Smooth muscle cell (in vitro differentiated cells): ENCODE data around the gene TMEM184A. TPM values are rescaled to one million over a fixed set of nuclear protein-coding genes. Genes with fewer than 3 reads are reported as not detected.

ENCODE experiments used
- DNase-seq: peaks from one replicate; lab custom pipeline; 2025; ENCODE audit not compliant: unreplicated experiment; lab: John Stamatoyannopoulos, UW
- H2AFZ ChIP-seq: fragments of 200-600 bp; sonication (generic); 2 replicates; pipeline ENCODE4 v1.6.0; 2016; ENCODE audit warnings: antibody characterized with exemption, low read depth, mild to moderate bottlenecking
- H3F3A ChIP-seq: fragments of 200-600 bp; sonication (generic); 2 replicates; pipeline ENCODE4 v1.6.0; 2017; ENCODE audit warnings: antibody characterized with exemption, low read depth
- H3K27ac ChIP-seq: fragments of 200-600 bp; sonication (generic); 2 replicates; pipeline ENCODE4 v1.5.1; 2016; ENCODE audit warnings: low read depth, mild to moderate bottlenecking
- H3K27me3 ChIP-seq: fragments of 200-600 bp; sonication (generic); 2 replicates; pipeline ENCODE4 v1.6.1; 2016; ENCODE audit warnings: low read depth, mild to moderate bottlenecking
- H3K36me3 ChIP-seq: fragments of 200-600 bp; sonication (generic); 2 replicates; pipeline ENCODE4 v1.5.1; 2016; ENCODE audit warnings: low read depth
- H3K4me1 ChIP-seq: fragments of 200-600 bp; sonication (generic); 2 replicates; pipeline ENCODE4 v1.5.1; 2016; ENCODE audit warnings: low read depth
- H3K4me2 ChIP-seq: fragments of 200-600 bp; sonication (generic); 2 replicates; pipeline ENCODE4 v1.6.0; 2016; ENCODE audit warnings: mild to moderate bottlenecking
- H3K4me3 ChIP-seq: fragments of 200-600 bp; sonication (generic); 2 replicates; pipeline ENCODE4 v1.5.1; 2016; ENCODE audit warnings: mild to moderate bottlenecking
- H3K79me2 ChIP-seq: fragments of 200-600 bp; sonication (generic); 2 replicates; pipeline ENCODE4 v1.6.0; 2016; ENCODE audit warnings: low read depth, mild to moderate bottlenecking
- H3K9ac ChIP-seq: fragments of 200-600 bp; sonication (generic); 2 replicates; pipeline ENCODE4 v1.6.0; 2016; ENCODE audit warnings: low read depth
- H3K9me3 ChIP-seq: fragments of 200-600 bp; sonication (generic); replicated peaks from 2 replicates; pipeline ENCODE4 v1.5.1; 2016; ENCODE audit warnings: low read depth
- H4K20me1 ChIP-seq: fragments of 200-600 bp; sonication (generic); 2 replicates; pipeline ENCODE4 v1.6.0; 2016; ENCODE audit warnings: low read depth
- WGBS: methylation state at CpG from one replicate; pipeline ENCODE4 v1.1.7; 2016; ENCODE audit warnings: low lambda C conversion rate; 5-methylcytosine and 5-hydroxymethylcytosine counted together
- polyA plus RNA-seq: library from polyadenylated mRNA; unstranded; fragments of >200 nt; fragmentation: Nextera tagmentation; extraction: Ambion mirVana; gene quantifications from 2 replicates; pipeline ENCODE4 v1.2.1, GENCODE V29; 2016
- total RNA-seq: library from RNA; depleted of rRNA; stranded (reverse); fragments of >200 nt; gene quantifications from 2 replicates; pipeline ENCODE4 v1.2.3, GENCODE V29; 2014
- TF ChIP-seq, protein P1 (sequence below): fragments of 200-600 bp; sonication (generic); IDR thresholded peaks from 2 replicates; pipeline ENCODE4 v1.5.1; 2017; ENCODE audit warnings: borderline replicate concordance, mild to moderate bottlenecking, antibody characterized with exemption; ENCODE audit not compliant: insufficient read depth, poor library complexity, severe bottlenecking

The TMEM184A gene
- total and polyA plus RNA-seq, 2 experiments from 2014 or later: 1.6 to 4.8 TPM

GRCh38 chr7:1576521-1577253 lies 20.7 kb upstream of the TMEM184A start:
- no peaks in the 10 kb centered on the region for H3K36me3 ChIP-seq
- H3F3A ChIP-seq: peaks cover 7% of the 10 kb centered on the region
- H3K4me3 ChIP-seq: no peak overlapping the region
- no peak overlapping the region for H2AFZ ChIP-seq
- no peak overlapping the region for H3K27ac ChIP-seq
- TF ChIP-seq, protein P1, sequence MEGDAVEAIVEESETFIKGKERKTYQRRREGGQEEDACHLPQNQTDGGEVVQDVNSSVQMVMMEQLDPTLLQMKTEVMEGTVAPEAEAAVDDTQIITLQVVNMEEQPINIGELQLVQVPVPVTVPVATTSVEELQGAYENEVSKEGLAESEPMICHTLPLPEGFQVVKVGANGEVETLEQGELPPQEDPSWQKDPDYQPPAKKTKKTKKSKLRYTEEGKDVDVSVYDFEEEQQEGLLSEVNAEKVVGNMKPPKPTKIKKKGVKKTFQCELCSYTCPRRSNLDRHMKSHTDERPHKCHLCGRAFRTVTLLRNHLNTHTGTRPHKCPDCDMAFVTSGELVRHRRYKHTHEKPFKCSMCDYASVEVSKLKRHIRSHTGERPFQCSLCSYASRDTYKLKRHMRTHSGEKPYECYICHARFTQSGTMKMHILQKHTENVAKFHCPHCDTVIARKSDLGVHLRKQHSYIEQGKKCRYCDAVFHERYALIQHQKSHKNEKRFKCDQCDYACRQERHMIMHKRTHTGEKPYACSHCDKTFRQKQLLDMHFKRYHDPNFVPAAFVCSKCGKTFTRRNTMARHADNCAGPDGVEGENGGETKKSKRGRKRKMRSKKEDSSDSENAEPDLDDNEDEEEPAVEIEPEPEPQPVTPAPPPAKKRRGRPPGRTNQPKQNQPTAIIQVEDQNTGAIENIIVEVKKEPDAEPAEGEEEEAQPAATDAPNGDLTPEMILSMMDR: no peak
- no peaks in the 10 kb centered on the region for H4K20me1 ChIP-seq
- no peaks in the 10 kb centered on the region for H3K27me3 ChIP-seq
- no peak overlapping the region for H3K4me2 ChIP-seq
- DNase-seq: no peak
- H3K9ac ChIP-seq: no peak overlapping the region
- no peaks in the 10 kb centered on the region for H3K9me3 ChIP-seq
- H3K4me1 ChIP-seq: no peaks in the 10 kb centered on the region
- 33% methylated on average over 15 of the region's 15 CpGs for WGBS
- no peaks in the 10 kb centered on the region for H3K79me2 ChIP-seq

DNA sequence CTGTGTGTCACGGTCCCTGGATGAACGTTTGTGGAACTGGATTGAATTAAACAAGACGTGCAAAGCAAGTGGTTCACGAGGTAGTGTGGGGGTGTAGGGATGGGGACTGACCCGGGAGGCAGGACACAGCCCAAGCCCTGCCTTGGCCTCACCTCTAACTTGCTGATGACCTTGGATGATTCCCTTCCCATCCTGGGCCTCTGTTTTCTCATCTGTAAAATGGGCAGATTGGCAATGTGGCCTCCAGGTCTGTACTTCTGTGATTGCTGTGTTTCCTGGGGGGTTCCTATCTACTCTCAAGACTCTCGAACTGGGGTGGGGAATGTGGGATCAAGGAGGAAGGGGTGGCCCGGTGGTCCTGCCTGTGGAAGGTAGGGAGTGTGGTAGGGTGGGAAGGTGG lies 19.8 kb upstream of the TMEM184A start:
- no peak overlapping the region for H3K27ac ChIP-seq
- H3K9ac ChIP-seq: no peak overlapping the region
- peaks cover 3% of the 10 kb centered on the region for H3K4me1 ChIP-seq
- DNase-seq: no peak
- peaks cover 7% of the 10 kb centered on the region for H3F3A ChIP-seq
- no peak overlapping the region for H3K4me3 ChIP-seq
- TF ChIP-seq, protein P1: no peak
- H3K4me2 ChIP-seq: no peak overlapping the region
- H3K9me3 ChIP-seq: no peaks in the 10 kb centered on the region
- WGBS: 90% methylated on average over 7 of the region's 7 CpGs
- H3K79me2 ChIP-seq: no peaks in the 10 kb centered on the region
- H3K36me3 ChIP-seq: no peaks in the 10 kb centered on the region
- no peaks in the 10 kb centered on the region for H3K27me3 ChIP-seq
- H4K20me1 ChIP-seq: no peaks in the 10 kb centered on the region
- no peak overlapping the region for H2AFZ ChIP-seq

GRCh38 chr7:1572111-1572822 lies 16.3 kb upstream of the TMEM184A start:
- H3F3A ChIP-seq: peaks cover 22% of the 10 kb centered on the region
- no peaks in the 10 kb centered on the region for H3K27me3 ChIP-seq
- TF ChIP-seq, protein P1: no peak
- no peak overlapping the region for H2AFZ ChIP-seq
- WGBS: 62% methylated on average over 7 of the region's 7 CpGs
- H3K4me1 ChIP-seq: peaks cover 17% of the 10 kb centered on the region
- no peak for DNase-seq
- no peaks in the 10 kb centered on the region for H3K9me3 ChIP-seq
- no peaks in the 10 kb centered on the region for H3K36me3 ChIP-seq
- no peaks in the 10 kb centered on the region for H4K20me1 ChIP-seq
- peaks cover 10% of the 10 kb centered on the region for H3K79me2 ChIP-seq
- H3K4me3 ChIP-seq: no peak overlapping the region
- H3K9ac ChIP-seq: no peak overlapping the region
- peak overlapping the region; percentile 87 for H3K27ac ChIP-seq
- H3K4me2 ChIP-seq: peak overlapping the region; percentile 88
